ENCODE results near the gene TMEM94. TPM values are rescaled to one million over a fixed set of nuclear protein-coding genes. Genes with fewer than 3 reads are reported as not detected.

Gene TMEM94
- total RNA-seq, 1 experiment from 2014 or later, result 129 TPM

DNA sequence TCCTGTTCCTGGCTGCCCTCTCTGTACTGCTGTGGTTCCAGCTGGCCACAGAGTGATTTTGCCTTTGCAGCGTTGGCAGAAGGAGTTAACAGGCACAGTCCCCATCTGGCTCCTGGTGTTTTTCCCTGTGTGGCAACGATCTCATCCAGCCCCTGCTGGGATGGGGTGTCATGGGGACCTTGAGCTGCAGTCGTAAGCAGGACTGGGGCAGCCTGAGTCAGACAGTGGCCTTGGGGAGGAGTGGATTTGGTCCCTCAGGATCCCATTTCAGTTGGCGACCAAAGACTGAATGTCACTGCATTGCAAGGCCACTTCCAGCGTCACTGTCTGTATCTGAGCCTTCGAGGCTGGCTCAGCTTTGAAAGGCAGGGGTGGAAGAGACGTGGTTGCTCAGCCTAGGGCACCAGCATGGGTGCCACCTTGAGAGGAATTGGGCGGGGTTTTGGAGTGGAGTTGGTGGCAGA is 11.9 kb downstream of the TMEM94 start:
- BruUV-seq (replicated peaks), result no TSS peak
- no peak overlapping the region for H3K4me3 ChIP-seq (ENCODE audit: low read depth in 2 of 2, low read length in 2 of 2)
- no peak overlapping the region for H3K27ac ChIP-seq (ENCODE audit: low read length)
- H3K27me3 ChIP-seq (ENCODE audit: control insufficient read depth, insufficient read depth, low read length), result no peaks in the 10 kb centered on the region
- TF ChIP-seq POLR2AphosphoS5 (IDR thresholded peaks at IDR 0.05; ENCODE audit: low read depth, low read length), result no peak
- no peak for TF ChIP-seq SIN3A (IDR thresholded peaks at IDR 0.05; ENCODE audit: borderline replicate concordance, insufficient read depth, low read depth, low read length)
- TF ChIP-seq TCF7L2 (IDR thresholded peaks at IDR 0.05; ENCODE audit: low read depth, low read length), result no peak
- H3K4me1 ChIP-seq (ENCODE audit: control insufficient read depth, insufficient read depth, low read length), result no peaks in the 10 kb centered on the region
- POLR2A ChIA-PET, result interaction anchor here (0.5 kb wide), 1 partner anchor 140 kb away, joined by 3 read pairs; no protein-coding TSS in a partner anchor
- intact Hi-C loops (cut with micrococcal nuclease; ENCODE audit: unreplicated experiment), result no loop called here
- in situ Hi-C loops (cut with HindIII; ENCODE audit: low pct_unique_long_range_greater_than_20kb, low sequenced_read_pairs), result no loop called here
- ATAC-seq, result 0 out of 2 replicates have a peak, but pooled peaks have one; percentile 19
- H3K9me3 ChIP-seq (ENCODE audit: control insufficient read depth, insufficient read depth, low read depth, low read length), result no peaks in the 10 kb centered on the region
- CTCF ChIA-PET, result no interaction called here
- no peak for DNase-seq (ENCODE audit: low read depth, low spot score)
- no peaks in the 10 kb centered on the region for H3K36me3 ChIP-seq (ENCODE audit: control insufficient read depth, insufficient read depth, low read length)

DNA sequence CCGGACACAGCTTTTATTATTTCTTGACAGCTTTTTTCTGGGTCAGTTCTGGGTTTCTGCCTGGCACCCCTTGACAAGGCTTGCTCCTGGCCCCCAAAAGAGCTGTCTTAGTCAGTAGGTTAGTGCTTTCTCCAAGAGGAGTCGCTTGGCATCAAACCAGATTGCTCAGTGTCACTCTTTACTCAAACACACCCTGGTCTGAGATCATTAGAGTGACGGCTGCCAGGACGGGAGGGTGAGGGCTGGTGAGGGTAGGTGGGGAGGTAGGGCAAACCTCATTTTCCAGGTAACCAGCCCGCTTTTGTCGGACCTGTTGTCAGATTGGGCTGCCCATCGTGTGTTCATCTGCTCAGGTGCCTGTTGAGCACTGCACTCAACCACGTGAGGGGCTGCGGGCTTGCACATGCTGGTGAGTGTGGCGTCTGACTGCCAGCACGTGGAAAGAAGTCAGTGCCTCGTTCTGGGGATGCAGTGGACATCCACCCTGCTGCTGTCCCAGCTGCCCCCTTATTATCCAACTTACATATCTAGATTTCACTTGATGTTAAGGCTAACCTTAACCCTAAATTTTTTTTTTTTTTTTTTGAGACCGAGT is 12.4 kb downstream of the TMEM94 start:
- intact Hi-C loops (cut with micrococcal nuclease; ENCODE audit: unreplicated experiment), result no loop called here
- Histone ChIP-seq H3K27me3 (ENCODE audit: control insufficient read depth, insufficient read depth, low read length) (no peaks in the 10 kb centered on the region), H3K27ac (ENCODE audit: low read length) (no peak overlapping the region), H3K4me1 (ENCODE audit: control insufficient read depth, insufficient read depth, low read length) (no peaks in the 10 kb centered on the region), H3K36me3 (ENCODE audit: control insufficient read depth, insufficient read depth, low read length) (no peaks in the 10 kb centered on the region), H3K9me3 (ENCODE audit: control insufficient read depth, insufficient read depth, low read depth, low read length) (no peaks in the 10 kb centered on the region), H3K4me3 (ENCODE audit: low read depth in 2 of 2, low read length in 2 of 2) (no peak overlapping the region)
- no peak for TF ChIP-seq POLR2AphosphoS5 (IDR thresholded peaks at IDR 0.05; ENCODE audit: low read depth, low read length)
- TF ChIP-seq, protein P1, sequence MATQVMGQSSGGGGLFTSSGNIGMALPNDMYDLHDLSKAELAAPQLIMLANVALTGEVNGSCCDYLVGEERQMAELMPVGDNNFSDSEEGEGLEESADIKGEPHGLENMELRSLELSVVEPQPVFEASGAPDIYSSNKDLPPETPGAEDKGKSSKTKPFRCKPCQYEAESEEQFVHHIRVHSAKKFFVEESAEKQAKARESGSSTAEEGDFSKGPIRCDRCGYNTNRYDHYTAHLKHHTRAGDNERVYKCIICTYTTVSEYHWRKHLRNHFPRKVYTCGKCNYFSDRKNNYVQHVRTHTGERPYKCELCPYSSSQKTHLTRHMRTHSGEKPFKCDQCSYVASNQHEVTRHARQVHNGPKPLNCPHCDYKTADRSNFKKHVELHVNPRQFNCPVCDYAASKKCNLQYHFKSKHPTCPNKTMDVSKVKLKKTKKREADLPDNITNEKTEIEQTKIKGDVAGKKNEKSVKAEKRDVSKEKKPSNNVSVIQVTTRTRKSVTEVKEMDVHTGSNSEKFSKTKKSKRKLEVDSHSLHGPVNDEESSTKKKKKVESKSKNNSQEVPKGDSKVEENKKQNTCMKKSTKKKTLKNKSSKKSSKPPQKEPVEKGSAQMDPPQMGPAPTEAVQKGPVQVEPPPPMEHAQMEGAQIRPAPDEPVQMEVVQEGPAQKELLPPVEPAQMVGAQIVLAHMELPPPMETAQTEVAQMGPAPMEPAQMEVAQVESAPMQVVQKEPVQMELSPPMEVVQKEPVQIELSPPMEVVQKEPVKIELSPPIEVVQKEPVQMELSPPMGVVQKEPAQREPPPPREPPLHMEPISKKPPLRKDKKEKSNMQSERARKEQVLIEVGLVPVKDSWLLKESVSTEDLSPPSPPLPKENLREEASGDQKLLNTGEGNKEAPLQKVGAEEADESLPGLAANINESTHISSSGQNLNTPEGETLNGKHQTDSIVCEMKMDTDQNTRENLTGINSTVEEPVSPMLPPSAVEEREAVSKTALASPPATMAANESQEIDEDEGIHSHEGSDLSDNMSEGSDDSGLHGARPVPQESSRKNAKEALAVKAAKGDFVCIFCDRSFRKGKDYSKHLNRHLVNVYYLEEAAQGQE (IDR thresholded peaks at IDR 0.05; ENCODE audit: insufficient read depth in 1 of 2, low read depth in 2 of 2, low read length in 1 of 2), result no peak
- TF ChIP-seq SIN3A (IDR thresholded peaks at IDR 0.05; ENCODE audit: borderline replicate concordance, insufficient read depth, low read depth, low read length), result no peak
- no peak for TF ChIP-seq TCF7L2 (IDR thresholded peaks at IDR 0.05; ENCODE audit: low read depth, low read length)
- TF ChIP-seq, protein P2, sequence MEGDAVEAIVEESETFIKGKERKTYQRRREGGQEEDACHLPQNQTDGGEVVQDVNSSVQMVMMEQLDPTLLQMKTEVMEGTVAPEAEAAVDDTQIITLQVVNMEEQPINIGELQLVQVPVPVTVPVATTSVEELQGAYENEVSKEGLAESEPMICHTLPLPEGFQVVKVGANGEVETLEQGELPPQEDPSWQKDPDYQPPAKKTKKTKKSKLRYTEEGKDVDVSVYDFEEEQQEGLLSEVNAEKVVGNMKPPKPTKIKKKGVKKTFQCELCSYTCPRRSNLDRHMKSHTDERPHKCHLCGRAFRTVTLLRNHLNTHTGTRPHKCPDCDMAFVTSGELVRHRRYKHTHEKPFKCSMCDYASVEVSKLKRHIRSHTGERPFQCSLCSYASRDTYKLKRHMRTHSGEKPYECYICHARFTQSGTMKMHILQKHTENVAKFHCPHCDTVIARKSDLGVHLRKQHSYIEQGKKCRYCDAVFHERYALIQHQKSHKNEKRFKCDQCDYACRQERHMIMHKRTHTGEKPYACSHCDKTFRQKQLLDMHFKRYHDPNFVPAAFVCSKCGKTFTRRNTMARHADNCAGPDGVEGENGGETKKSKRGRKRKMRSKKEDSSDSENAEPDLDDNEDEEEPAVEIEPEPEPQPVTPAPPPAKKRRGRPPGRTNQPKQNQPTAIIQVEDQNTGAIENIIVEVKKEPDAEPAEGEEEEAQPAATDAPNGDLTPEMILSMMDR (IDR thresholded peaks at IDR 0.05), result no peak
- CTCF ChIA-PET, result no interaction called here
- POLR2A ChIA-PET, result interaction anchor here (0.5 kb wide), 1 partner anchor 141 kb away, joined by 3 read pairs; no protein-coding TSS in a partner anchor
- ATAC-seq (no peak), DNase-seq (ENCODE audit: low read depth, low spot score) (no peak)
- BruUV-seq (replicated peaks), result no TSS peak
- in situ Hi-C loops (cut with HindIII; ENCODE audit: low pct_unique_long_range_greater_than_20kb, low sequenced_read_pairs), result no loop called here

DNA sequence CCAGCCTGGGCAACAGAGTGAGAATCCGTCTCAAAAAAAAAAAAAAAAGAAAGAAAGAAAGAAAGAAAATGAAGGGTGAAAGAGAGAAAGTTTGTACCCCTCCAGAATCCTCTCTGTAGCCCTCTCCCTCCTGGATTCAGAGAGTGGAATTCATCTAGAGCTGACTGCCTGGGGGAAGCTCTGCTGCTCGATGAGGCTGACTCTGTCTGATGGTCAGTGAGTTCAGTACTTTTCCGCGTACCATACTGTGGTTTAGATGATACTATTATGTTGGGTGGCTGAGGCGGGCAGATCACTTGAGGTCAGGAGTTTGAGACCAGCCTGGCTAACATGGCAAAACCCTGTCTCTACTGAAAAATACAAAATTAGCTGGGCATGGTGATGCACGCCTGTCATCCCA is 14.8 kb downstream of the TMEM94 start:
- H3K9me3 ChIP-seq (ENCODE audit: control insufficient read depth, insufficient read depth, low read depth, low read length), result no peaks in the 10 kb centered on the region
- ATAC-seq, result no peak
- ChIA-PET CTCF (no interaction called here), POLR2A (no interaction called here)
- H3K4me3 ChIP-seq (ENCODE audit: low read depth in 2 of 2, low read length in 2 of 2), result no peak overlapping the region
- TF ChIP-seq TCF7L2 (IDR thresholded peaks at IDR 0.05; ENCODE audit: low read depth, low read length) (no peak), POLR2AphosphoS5 (IDR thresholded peaks at IDR 0.05; ENCODE audit: low read depth, low read length) (no peak), SIN3A (IDR thresholded peaks at IDR 0.05; ENCODE audit: borderline replicate concordance, insufficient read depth, low read depth, low read length) (no peak)
- TF ChIP-seq, protein P1 (IDR thresholded peaks at IDR 0.05; ENCODE audit: insufficient read depth in 1 of 2, low read depth in 2 of 2, low read length in 1 of 2), result no peak
- TF ChIP-seq, protein P2 (IDR thresholded peaks at IDR 0.05), result no peak
- intact Hi-C loops (cut with micrococcal nuclease; ENCODE audit: unreplicated experiment) (no loop called here), in situ Hi-C loops (cut with HindIII; ENCODE audit: low pct_unique_long_range_greater_than_20kb, low sequenced_read_pairs) (no loop called here)
- BruUV-seq (replicated peaks), result no TSS peak
- no peak for DNase-seq (ENCODE audit: low read depth, low spot score)
- H3K27ac ChIP-seq (ENCODE audit: low read length), result no peak overlapping the region
- no peaks in the 10 kb centered on the region for H3K36me3 ChIP-seq (ENCODE audit: control insufficient read depth, insufficient read depth, low read length)
- no peaks in the 10 kb centered on the region for H3K27me3 ChIP-seq (ENCODE audit: control insufficient read depth, insufficient read depth, low read length)
- H3K4me1 ChIP-seq (ENCODE audit: control insufficient read depth, insufficient read depth, low read length), result no peaks in the 10 kb centered on the region
